ENCODE results near the gene SLCO2A1.

GRCh38 chr3:133880287-133880686 lies 149.4 kb downstream of the SLCO2A1 start:
- TF ChIP-seq CTCF (IDR thresholded peaks at IDR 0.05) (no peak), EP300 (IDR thresholded peaks at IDR 0.05; ENCODE audit: low read depth) (no peak), POLR2A (IDR thresholded peaks at IDR 0.05) (no peak), POLR2AphosphoS5 (IDR thresholded peaks at IDR 0.05) (no peak)
